G401.6 (cell line): Measurements from ENCODE around the gene ORAI2.
"Not testable (repeated sequence)": the region's sequence is repeated elsewhere in the genome, so short reads cannot be mapped to it uniquely, and the experiment has no call there.

Source experiments
- FAIRE-seq: peaks from 2 replicates; lab custom pipeline; 2012; peaks lifted over from hg19 to GRCh38; lab: Jason Lieb, UNC

The ORAI2 gene

DNA sequence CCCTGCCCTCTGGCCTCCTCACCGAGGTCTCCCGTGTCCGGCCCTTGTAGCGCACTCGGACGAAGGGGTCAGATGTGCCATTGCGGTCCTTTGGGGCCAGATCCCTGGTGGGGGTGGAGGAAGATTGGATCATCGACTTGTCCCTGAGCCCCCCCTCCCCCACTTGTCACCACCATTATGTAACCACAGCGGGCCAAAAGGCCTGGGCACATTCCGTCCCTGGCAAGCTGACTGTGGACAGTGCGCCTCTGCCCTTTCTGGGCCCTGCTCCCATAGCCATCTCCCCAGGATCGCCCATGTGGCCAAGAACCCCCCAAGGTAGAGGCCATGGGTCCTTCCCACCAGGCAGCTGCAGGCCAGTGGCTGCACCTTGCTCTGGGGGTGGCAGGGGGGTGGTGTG is 69.8 kb downstream of the ORAI2 start:
- not testable (repeated sequence) for FAIRE-seq

DNA sequence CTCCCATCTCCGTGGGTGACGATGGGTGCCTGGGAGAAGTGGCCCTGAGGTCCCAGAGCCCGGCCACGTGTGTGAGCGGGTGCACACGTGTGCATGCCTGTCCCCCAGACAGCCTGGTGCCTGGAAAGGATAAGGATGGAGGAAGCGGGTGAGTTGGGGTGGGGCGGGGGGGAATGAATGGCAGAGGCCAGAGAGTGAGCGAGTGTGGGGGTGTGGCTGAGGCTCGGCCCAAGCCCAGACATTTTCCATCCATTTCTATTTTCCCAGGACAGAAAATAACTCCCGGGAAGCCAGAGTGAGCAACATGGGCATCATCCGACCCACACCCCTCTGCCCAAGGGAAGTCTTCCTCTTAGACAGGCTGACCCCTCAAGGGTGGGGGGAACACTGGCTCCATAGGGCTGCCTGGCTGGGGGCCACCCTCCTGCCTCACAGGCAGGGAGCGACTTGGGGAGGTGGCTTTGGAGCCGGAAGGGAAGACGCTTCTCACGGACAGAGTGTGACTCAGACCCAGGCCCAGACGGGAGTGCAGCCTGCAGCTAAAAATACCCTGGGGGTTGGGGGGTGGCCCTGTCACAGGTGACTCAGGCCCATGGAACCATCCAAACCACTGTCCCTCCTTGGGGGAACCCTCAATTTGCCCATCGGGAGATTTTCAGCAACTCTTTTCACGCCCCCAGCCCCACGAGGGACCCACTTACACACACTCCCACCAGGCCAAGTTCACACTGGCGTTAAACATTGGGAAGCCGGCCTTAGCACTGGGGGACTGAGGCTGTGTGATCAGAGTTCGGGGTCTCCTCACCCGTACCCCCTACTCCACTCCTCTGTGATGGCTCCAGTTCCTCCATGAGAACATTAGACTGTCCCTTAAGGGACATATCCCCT is 72.2 kb downstream of the ORAI2 start:
- not testable (repeated sequence) for FAIRE-seq
